ENCODE results near the gene ATP5F1C. TPM values are rescaled to one million over a fixed set of nuclear protein-coding genes. Genes with fewer than 3 reads are reported as not detected.

The ATP5F1C gene
- total and polyA plus RNA-seq, 2 donors (not counting 3 experiments of a cell fraction or from before 2014, with no cell fraction given): 184 to 290 TPM

- ChIA-PET POLR2A (no interaction called here), CTCF (interaction anchor here (0.6 to 1.4 kb wide), 2 partner anchors 46 to 139 kb away, joined by 3 read pairs; no protein-coding TSS in a partner anchor)
- Histone ChIP-seq H3K9me3 (replicated peaks; ENCODE audit: control insufficient read depth, insufficient read depth, low read length) (no peaks in the 10 kb centered on the region), H3K36me3 (ENCODE audit: control insufficient read depth in 2 of 2, extremely low read depth in 1 of 2, insufficient read depth in 2 of 2, low read length in 2 of 2) (peaks cover 26 to 45% of the 10 kb centered on the region in 2 experiments), H3K4me3 (replicated peaks in 1 of 3; ENCODE audit: insufficient read depth in 1 of 3, low read depth in 1 of 3, low read length in 3 of 3) (no peak overlapping the region), H3K27me3 (ENCODE audit: control insufficient read depth in 2 of 2, insufficient read depth in 2 of 2, low read length in 2 of 2) (no peaks in the 10 kb centered on the region), H4K20me1 (replicated peaks; ENCODE audit: control insufficient read depth, extremely low read depth, insufficient read depth, low read length) (no peaks in the 10 kb centered on the region), H3K4me1 (ENCODE audit: control insufficient read depth, extremely low read depth, insufficient read depth, low read length) (peaks cover 6% of the 10 kb centered on the region), H3K9me1 (replicated peaks; ENCODE audit: control insufficient read depth, extremely low read depth, insufficient read depth, low read length) (no peaks in the 10 kb centered on the region), H3K27ac (ENCODE audit: insufficient read depth, low read depth, low read length) (no peak overlapping the region), H3K79me2 (ENCODE audit: control insufficient read depth, insufficient read depth, low read length) (peaks cover 5% of the 10 kb centered on the region), H3K9ac (replicated peaks; ENCODE audit: extremely low read depth, insufficient read depth, low read length) (no peak overlapping the region), H3K4me2 (ENCODE audit: insufficient read depth, low read length) (no peak overlapping the region), H2AFZ (ENCODE audit: low read depth, low read length) (no peak overlapping the region)
- FAIRE-seq (no peak), DNase-seq (ENCODE audit: low read depth, low spot score) (no peak)
- BruUV-seq (replicated peaks): no TSS peak
- dilution Hi-C loops (cut with MboI; ENCODE audit: extremely low pct_ligation_motif_present, low sequenced_read_pairs): no loop called here
- TF ChIP-seq MAX (IDR thresholded peaks at IDR 0.05; ENCODE audit: insufficient read depth, insufficient read length) (no peak), POLR2AphosphoS5 (IDR thresholded peaks at IDR 0.05; ENCODE audit: insufficient read depth, low read depth, low read length) (no peak), EZH2 (IDR thresholded peaks at IDR 0.05; ENCODE audit: borderline replicate concordance, low read depth, low read length, severe bottlenecking) (no peak), JUN (IDR thresholded peaks at IDR 0.05; ENCODE audit: borderline replicate concordance, insufficient read depth, insufficient read length, low read depth) (no peak), GATA2 (IDR thresholded peaks at IDR 0.05; ENCODE audit: insufficient read depth, insufficient read length, low read depth, low read length) (no peak), MYC (IDR thresholded peaks at IDR 0.05; ENCODE audit: low read depth, low read length) (no peak), CTCF (IDR thresholded peaks at IDR 0.05; ENCODE audit: extremely low read depth in 1 of 2, insufficient read depth in 1 of 2, low read depth in 1 of 2, low read length in 2 of 2) (no peak), FOS (IDR thresholded peaks at IDR 0.05; ENCODE audit: borderline replicate concordance, insufficient read depth, low read length) (no peak)
- intact Hi-C loops (cut with micrococcal nuclease): no loop called here
These were observed 14.6 kb downstream of the ATP5F1C start for GRCh38 chr10:7802606-7803005.
